ENCODE results near the gene NPY4R2. TPM values are rescaled to one million over a fixed set of nuclear protein-coding genes. Genes with fewer than 3 reads are reported as not detected.
"Not testable (repeated sequence)": the region's sequence is repeated elsewhere in the genome, so short reads cannot be mapped to it uniquely, and the experiment has no call there.

NPY4R2 gene
- total and polyA plus RNA-seq, 4 experiments from 2014 or later: not detected

DNA sequence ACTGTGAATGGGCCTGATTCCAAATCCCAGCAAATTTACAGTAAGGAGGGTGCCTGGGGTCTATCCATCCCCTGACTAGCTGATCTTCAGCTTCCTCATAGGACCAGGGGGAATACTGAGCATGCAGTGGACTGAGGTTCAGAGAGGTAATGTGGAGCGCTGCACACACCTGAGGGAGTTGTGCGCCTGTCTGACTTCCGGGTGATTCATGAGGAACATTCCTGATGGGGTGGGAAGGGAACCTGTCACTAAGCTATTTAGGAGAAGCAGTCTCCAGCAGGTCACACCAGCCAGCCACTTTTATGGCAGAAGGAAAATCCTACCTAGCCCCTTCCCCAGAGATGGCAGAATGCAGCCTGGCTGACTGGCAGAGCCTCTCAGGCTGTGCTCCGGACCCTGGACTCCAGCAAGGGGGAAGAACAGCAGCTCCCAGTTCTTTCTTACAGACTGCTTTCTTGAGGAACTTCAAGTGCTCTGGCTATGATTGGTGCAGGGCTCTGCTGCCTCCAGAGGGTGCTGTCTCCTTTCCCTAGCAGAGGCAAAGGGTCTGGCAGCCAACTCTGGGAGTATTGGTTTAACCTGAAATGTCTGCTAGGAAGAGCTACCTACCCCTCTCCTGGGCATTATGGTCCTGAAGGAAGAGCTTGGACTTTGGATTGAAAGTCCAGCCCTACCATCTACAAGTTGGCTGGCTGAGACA lies 2.5 kb upstream of the NPY4R2 start:
- H3K27me3 Mint-ChIP-seq; intact Hi-C loops (cut with micrococcal nuclease); H3K4me3 Mint-ChIP-seq; DNase-seq; H3K36me3 ChIP-seq (ENCODE audit: insufficient read depth, low read length); H3K9me3 ChIP-seq (ENCODE audit: control insufficient read depth in 1 of 2, low read length in 2 of 2); H3K27ac ChIP-seq (ENCODE audit: low read depth, low read length); H3K9me3 Mint-ChIP-seq; H3K4me3 ChIP-seq (ENCODE audit: low read length in 2 of 2); CTCF ChIA-PET (ENCODE audit: partially characterized antibody); H3K4me1 ChIP-seq (ENCODE audit: insufficient read depth, low read length); H3K27ac Mint-ChIP-seq; H3K36me3 Mint-ChIP-seq; H3K4me1 Mint-ChIP-seq; POLR2A ChIA-PET (ENCODE audit: partially characterized antibody); H3K27me3 ChIP-seq (ENCODE audit: insufficient read depth, low read length): not testable (repeated sequence)

DNA sequence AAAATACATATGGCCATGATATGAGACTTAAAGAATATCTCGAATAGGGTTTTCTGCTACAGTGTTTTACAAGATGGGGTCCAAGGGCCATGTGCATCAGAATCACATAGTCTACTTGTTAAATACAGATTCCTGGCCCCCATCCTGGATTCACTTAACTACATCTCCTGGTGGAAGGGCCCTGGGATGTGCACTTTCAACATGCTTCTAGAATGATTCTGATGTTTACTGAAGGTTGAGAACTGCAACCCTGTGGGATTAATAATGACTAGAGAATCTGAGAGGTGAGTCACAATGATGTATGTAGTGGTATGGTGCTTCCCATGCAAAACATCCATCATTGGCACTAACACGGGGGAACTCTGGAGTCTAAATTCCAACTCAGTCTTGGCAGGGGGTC lies 2.1 kb downstream of the NPY4R2 start:
- H3K4me3 Mint-ChIP-seq; H3K27me3 Mint-ChIP-seq; H3K36me3 Mint-ChIP-seq; H3K27ac Mint-ChIP-seq; H3K27ac ChIP-seq (ENCODE audit: low read depth, low read length); H3K4me1 ChIP-seq (ENCODE audit: insufficient read depth, low read length); H3K36me3 ChIP-seq (ENCODE audit: insufficient read depth, low read length); POLR2A ChIA-PET (ENCODE audit: partially characterized antibody); H3K9me3 ChIP-seq (ENCODE audit: control insufficient read depth in 1 of 2, low read length in 2 of 2); intact Hi-C loops (cut with micrococcal nuclease); H3K4me1 Mint-ChIP-seq; H3K9me3 Mint-ChIP-seq; H3K27me3 ChIP-seq (ENCODE audit: insufficient read depth, low read length); H3K4me3 ChIP-seq (ENCODE audit: low read length in 2 of 2); CTCF ChIA-PET (ENCODE audit: partially characterized antibody); DNase-seq: not testable (repeated sequence)

DNA sequence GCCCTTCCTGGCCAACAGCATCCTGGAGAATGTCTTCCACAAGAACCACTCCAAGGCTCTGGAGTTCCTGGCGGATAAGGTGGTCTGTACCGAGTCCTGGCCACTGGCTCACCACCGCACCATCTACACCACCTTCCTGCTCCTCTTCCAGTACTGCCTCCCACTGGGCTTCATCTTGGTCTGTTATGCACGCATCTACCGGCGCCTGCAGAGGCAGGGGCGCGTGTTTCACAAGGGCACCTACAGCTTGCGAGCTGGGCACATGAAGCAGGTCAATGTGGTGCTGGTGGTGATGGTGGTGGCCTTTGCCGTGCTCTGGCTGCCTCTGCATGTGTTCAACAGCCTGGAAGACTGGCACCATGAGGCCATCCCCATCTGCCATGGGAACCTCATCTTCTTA lies 4.0 kb downstream of the NPY4R2 start:
- CTCF ChIA-PET (ENCODE audit: partially characterized antibody); POLR2A ChIA-PET (ENCODE audit: partially characterized antibody); DNase-seq; intact Hi-C loops (cut with micrococcal nuclease); H3K27ac ChIP-seq (ENCODE audit: low read depth, low read length); H3K9me3 Mint-ChIP-seq; H3K4me1 Mint-ChIP-seq; H3K4me1 ChIP-seq (ENCODE audit: insufficient read depth, low read length); H3K27me3 Mint-ChIP-seq; H3K36me3 ChIP-seq (ENCODE audit: insufficient read depth, low read length); H3K27ac Mint-ChIP-seq; H3K4me3 ChIP-seq (ENCODE audit: low read length in 2 of 2); H3K4me3 Mint-ChIP-seq; H3K9me3 ChIP-seq (ENCODE audit: control insufficient read depth in 1 of 2, low read length in 2 of 2); H3K27me3 ChIP-seq (ENCODE audit: insufficient read depth, low read length); H3K36me3 Mint-ChIP-seq: not testable (repeated sequence)

DNA sequence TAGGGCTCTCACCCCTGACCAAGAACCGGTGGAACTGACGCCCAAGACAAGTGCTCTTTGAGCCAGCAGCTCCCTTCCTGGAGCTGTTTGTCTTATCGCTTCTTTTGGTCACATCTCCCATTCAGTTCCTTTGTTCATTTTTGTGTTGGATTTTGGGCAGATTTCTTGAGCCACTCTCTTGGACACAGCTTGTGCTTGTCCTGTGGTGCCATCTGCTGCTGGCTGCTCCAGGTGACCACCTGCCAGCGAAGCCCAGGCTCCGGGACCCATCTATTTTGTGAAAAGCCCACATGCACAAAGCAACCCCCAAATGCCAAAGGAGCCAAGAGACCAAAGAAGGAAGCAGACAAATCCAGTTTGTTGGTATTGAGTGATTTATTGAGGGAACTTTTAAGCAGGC lies 6.2 kb downstream of the NPY4R2 start:
- H3K27ac Mint-ChIP-seq; H3K4me1 Mint-ChIP-seq; H3K9me3 Mint-ChIP-seq; H3K9me3 ChIP-seq (ENCODE audit: control insufficient read depth in 1 of 2, low read length in 2 of 2); DNase-seq; H3K27ac ChIP-seq (ENCODE audit: low read depth, low read length); H3K27me3 ChIP-seq (ENCODE audit: insufficient read depth, low read length); H3K36me3 ChIP-seq (ENCODE audit: insufficient read depth, low read length); intact Hi-C loops (cut with micrococcal nuclease); H3K4me1 ChIP-seq (ENCODE audit: insufficient read depth, low read length); H3K4me3 ChIP-seq (ENCODE audit: low read length in 2 of 2); CTCF ChIA-PET (ENCODE audit: partially characterized antibody); H3K36me3 Mint-ChIP-seq; H3K4me3 Mint-ChIP-seq; H3K27me3 Mint-ChIP-seq; POLR2A ChIA-PET (ENCODE audit: partially characterized antibody): not testable (repeated sequence)

DNA sequence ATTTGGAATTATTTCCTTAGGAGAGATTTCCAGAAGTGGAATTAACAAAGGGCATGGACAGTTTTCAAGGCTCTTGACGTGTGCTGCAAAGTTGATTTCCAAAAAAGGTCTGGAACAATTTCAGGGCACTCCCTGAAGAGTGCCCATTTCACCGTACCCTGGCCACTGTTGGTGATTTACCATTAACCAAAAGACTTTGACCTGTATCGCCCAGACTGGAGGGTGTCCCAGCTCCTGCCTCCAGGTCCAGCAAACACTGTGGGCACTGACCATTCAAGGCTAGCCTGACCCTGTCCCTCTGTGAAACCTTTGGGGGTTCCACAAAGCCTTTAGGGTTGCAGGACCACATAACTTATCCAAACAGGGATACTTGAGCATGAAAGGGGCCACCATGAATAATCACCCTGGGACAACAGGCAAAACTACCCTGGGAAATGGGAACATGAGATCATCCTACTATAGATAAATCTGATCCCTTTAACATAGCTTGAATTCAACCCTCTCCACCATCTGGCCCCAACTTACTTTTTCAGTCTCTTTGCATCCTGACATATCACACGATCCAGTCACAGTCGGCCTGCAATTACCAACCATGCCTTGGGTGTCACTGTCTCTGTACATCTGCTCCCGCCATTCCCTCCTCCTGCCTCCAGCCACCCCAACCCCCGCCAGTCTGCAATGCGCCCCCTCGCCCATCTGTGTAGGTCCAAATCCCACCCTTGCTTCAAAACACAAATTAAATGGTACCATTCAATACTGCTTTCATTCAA lies 8.9 kb downstream of the NPY4R2 start:
- POLR2A ChIA-PET (ENCODE audit: partially characterized antibody); intact Hi-C loops (cut with micrococcal nuclease); DNase-seq; H3K9me3 ChIP-seq (ENCODE audit: control insufficient read depth in 1 of 2, low read length in 2 of 2); H3K27me3 Mint-ChIP-seq; H3K4me3 Mint-ChIP-seq; CTCF ChIA-PET (ENCODE audit: partially characterized antibody); H3K27ac ChIP-seq (ENCODE audit: low read depth, low read length); H3K4me1 Mint-ChIP-seq; H3K9me3 Mint-ChIP-seq; H3K27me3 ChIP-seq (ENCODE audit: insufficient read depth, low read length); H3K4me3 ChIP-seq (ENCODE audit: low read length in 2 of 2); H3K27ac Mint-ChIP-seq; H3K4me1 ChIP-seq (ENCODE audit: insufficient read depth, low read length); H3K36me3 ChIP-seq (ENCODE audit: insufficient read depth, low read length); H3K36me3 Mint-ChIP-seq: not testable (repeated sequence)

DNA sequence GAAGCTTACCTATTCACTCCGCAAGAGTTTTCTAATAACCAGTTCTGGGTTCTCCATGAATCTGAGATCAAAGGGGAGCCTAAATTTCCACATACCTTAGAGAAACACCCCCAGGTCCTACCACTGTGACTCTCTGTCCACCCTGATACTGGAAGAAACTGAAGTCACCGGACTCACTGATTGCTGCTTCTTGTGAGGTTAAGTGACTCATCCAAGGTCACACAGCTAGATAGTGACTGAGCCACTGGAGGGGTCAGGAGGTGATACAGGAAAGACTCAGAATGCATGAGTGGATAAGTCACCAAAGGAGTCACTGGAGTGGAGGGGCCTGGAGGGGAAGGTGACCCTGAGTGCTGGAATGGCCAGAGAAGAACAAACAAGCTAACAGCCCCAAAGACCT lies 9.8 kb downstream of the NPY4R2 start:
- H3K27me3 Mint-ChIP-seq; CTCF ChIA-PET (ENCODE audit: partially characterized antibody); H3K4me3 ChIP-seq (ENCODE audit: low read length in 2 of 2); H3K27ac Mint-ChIP-seq; H3K36me3 Mint-ChIP-seq; H3K4me3 Mint-ChIP-seq; intact Hi-C loops (cut with micrococcal nuclease); H3K27me3 ChIP-seq (ENCODE audit: insufficient read depth, low read length); DNase-seq; H3K27ac ChIP-seq (ENCODE audit: low read depth, low read length); POLR2A ChIA-PET (ENCODE audit: partially characterized antibody); H3K9me3 ChIP-seq (ENCODE audit: control insufficient read depth in 1 of 2, low read length in 2 of 2); H3K4me1 Mint-ChIP-seq; H3K9me3 Mint-ChIP-seq; H3K4me1 ChIP-seq (ENCODE audit: insufficient read depth, low read length); H3K36me3 ChIP-seq (ENCODE audit: insufficient read depth, low read length): not testable (repeated sequence)

DNA sequence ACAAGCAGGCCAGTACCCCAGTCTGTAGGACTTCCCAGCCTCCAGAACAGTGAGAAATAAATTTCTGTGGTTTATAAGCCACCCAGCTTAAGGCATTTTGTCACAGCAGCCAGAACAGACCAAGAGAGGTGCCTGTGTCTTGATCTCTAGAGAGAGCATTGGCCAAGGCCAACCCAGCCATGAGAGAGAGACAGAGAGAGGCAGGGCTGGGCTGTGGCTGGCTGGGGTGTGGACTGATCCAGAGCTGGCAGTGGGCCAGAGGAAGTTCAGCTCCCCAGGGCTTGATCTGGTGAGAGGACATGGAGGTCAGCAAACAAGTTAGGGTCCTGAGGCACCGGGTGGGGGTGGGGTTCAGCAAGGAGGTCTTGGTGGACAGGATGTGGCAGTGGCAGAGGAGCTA lies 14.4 kb downstream of the NPY4R2 start:
- CTCF ChIA-PET (ENCODE audit: partially characterized antibody); H3K27me3 Mint-ChIP-seq; intact Hi-C loops (cut with micrococcal nuclease); H3K4me1 ChIP-seq (ENCODE audit: insufficient read depth, low read length); H3K36me3 ChIP-seq (ENCODE audit: insufficient read depth, low read length); H3K9me3 Mint-ChIP-seq; H3K36me3 Mint-ChIP-seq; H3K27me3 ChIP-seq (ENCODE audit: insufficient read depth, low read length); H3K9me3 ChIP-seq (ENCODE audit: control insufficient read depth in 1 of 2, low read length in 2 of 2); H3K27ac ChIP-seq (ENCODE audit: low read depth, low read length); H3K4me1 Mint-ChIP-seq; DNase-seq; H3K4me3 ChIP-seq (ENCODE audit: low read length in 2 of 2); H3K27ac Mint-ChIP-seq; H3K4me3 Mint-ChIP-seq; POLR2A ChIA-PET (ENCODE audit: partially characterized antibody): not testable (repeated sequence)

DNA sequence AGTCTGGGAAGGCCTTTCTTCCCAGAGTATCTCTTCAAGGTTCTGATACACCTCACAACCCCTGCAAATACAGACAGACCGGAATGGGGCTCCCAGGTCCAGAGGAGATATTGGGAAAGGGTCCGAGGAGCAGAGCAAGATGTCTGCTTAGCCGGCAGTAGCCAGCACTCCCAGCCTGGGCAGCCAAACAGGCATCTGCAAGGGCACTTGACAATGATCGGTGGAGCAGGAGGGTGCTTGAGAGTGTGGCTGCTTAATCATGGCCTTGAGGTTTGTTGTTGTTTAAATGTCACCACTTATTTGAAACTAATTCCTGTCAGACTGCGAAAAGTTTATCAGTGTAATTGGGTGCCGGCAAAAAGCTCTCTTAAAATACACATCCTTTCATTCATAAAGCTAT lies 15.0 kb downstream of the NPY4R2 start:
- H3K4me1 Mint-ChIP-seq; H3K9me3 Mint-ChIP-seq; intact Hi-C loops (cut with micrococcal nuclease): not testable (repeated sequence)

More for the DNA sequence above, 15.0 kb downstream of the NPY4R2 start:
- H3K36me3 Mint-ChIP-seq; H3K9me3 ChIP-seq (ENCODE audit: control insufficient read depth in 1 of 2, low read length in 2 of 2); POLR2A ChIA-PET (ENCODE audit: partially characterized antibody); H3K36me3 ChIP-seq (ENCODE audit: insufficient read depth, low read length); H3K4me3 ChIP-seq (ENCODE audit: low read length in 2 of 2); DNase-seq; CTCF ChIA-PET (ENCODE audit: partially characterized antibody); H3K4me3 Mint-ChIP-seq; H3K4me1 ChIP-seq (ENCODE audit: insufficient read depth, low read length); H3K27ac Mint-ChIP-seq; H3K27me3 ChIP-seq (ENCODE audit: insufficient read depth, low read length); H3K27me3 Mint-ChIP-seq; H3K27ac ChIP-seq (ENCODE audit: low read depth, low read length): not testable (repeated sequence)

Data from CD4-positive, alpha-beta memory T cell (primary cell).